HCT116 (cell line): Measurements from ENCODE around the gene GMCL1.

Experiments used
- ATF3 ChIP-seq: IDR thresholded peaks from 2 replicates; pipeline ENCODE4 v1.6.1; 2012
- EGR1 ChIP-seq: IDR thresholded peaks from 2 replicates; pipeline ENCODE4 v1.6.1; 2012; ENCODE audit warnings: low read depth
- EZH2 ChIP-seq: fragments of 200-600 bp; sonication (generic); IDR thresholded peaks from 2 replicates; pipeline ENCODE4 v1.6.1; 2017; ENCODE audit warnings: antibody characterized with exemption, mixed run types
- EZH2phosphoT487 ChIP-seq: fragments of 200-600 bp; IDR thresholded peaks from 2 replicates; pipeline ENCODE4 v1.6.1; 2018; ENCODE audit warnings: antibody characterized with exemption, borderline replicate concordance
- MAX ChIP-seq: IDR thresholded peaks from 2 replicates; pipeline ENCODE4 v1.6.1; 2012
- POLR2A ChIP-seq: IDR thresholded peaks from 2 replicates; pipeline ENCODE4 v1.7.0; 2011; ENCODE audit warnings: borderline replicate concordance; ENCODE audit not compliant: insufficient read depth, insufficient read length; ENCODE audit errors: extremely low read depth
- POLR2AphosphoS5 ChIP-seq: IDR thresholded peaks from 2 replicates; pipeline ENCODE4 v1.6.1; 2011; ENCODE audit warnings: mild to moderate bottlenecking, low read depth, low read length, moderate library complexity
- SP1 ChIP-seq: IDR thresholded peaks from 2 replicates; pipeline ENCODE4 v1.6.1; 2012; ENCODE audit warnings: low read depth
- ZBTB33 ChIP-seq: IDR thresholded peaks from 2 replicates; pipeline ENCODE4 v1.6.1; 2011; ENCODE audit warnings: mild to moderate bottlenecking, low read length, moderate library complexity; ENCODE audit not compliant: insufficient replicate concordance; ENCODE audit errors: extremely low read depth
- ZNF274 ChIP-seq: fragments of 200-500 bp; sonication (Bioruptor generic); IDR thresholded peaks from 2 replicates; pipeline ENCODE4 v1.6.1; 2014; ENCODE audit warnings: mild to moderate bottlenecking, low read depth, low read length, inconsistent platforms
- TF ChIP-seq, protein P1 (sequence below), 3 experiments: fragments of 200-600 bp in 1 of 3; sonication (generic) in 1 of 3; IDR thresholded peaks in 2 of 3; conservative IDR thresholded peaks in 1 of 3; 2 replicates each; pipeline ENCODE4 v1.5.1; 2012 to 2017; ENCODE audit warnings: low read depth in 2 of 3, low read length in 2 of 3, antibody characterized with exemption in 1 of 3, borderline replicate concordance in 1 of 3, control low read depth in 1 of 3, mild to moderate bottlenecking in 1 of 3, mixed read lengths in 1 of 3, mixed run types in 1 of 3, moderate library complexity in 1 of 3; ENCODE audit not compliant: insufficient read depth in 1 of 3

- TF ChIP-seq EZH2 (no peak), ATF3 (no peak), MAX (no peak), SP1 (no peak), EZH2phosphoT487 (no peak), ZBTB33 (no peak), ZNF274 (no peak), EGR1 (no peak), POLR2AphosphoS5 (no peak), POLR2A (no peak)
- TF ChIP-seq, protein P1, sequence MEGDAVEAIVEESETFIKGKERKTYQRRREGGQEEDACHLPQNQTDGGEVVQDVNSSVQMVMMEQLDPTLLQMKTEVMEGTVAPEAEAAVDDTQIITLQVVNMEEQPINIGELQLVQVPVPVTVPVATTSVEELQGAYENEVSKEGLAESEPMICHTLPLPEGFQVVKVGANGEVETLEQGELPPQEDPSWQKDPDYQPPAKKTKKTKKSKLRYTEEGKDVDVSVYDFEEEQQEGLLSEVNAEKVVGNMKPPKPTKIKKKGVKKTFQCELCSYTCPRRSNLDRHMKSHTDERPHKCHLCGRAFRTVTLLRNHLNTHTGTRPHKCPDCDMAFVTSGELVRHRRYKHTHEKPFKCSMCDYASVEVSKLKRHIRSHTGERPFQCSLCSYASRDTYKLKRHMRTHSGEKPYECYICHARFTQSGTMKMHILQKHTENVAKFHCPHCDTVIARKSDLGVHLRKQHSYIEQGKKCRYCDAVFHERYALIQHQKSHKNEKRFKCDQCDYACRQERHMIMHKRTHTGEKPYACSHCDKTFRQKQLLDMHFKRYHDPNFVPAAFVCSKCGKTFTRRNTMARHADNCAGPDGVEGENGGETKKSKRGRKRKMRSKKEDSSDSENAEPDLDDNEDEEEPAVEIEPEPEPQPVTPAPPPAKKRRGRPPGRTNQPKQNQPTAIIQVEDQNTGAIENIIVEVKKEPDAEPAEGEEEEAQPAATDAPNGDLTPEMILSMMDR (IDR thresholded peaks at IDR 0.05 in 2 of 3, conservative IDR thresholded peaks at IDR 0.05 in 1 of 3; ENCODE audit: borderline replicate concordance in 1 of 3, insufficient read depth in 1 of 3, low read depth in 2 of 3, low read length in 2 of 3): no peak
These were observed 8.1 kb downstream of the GMCL1 start for GRCh38 chr2:69837533-69837932.
